VCaP (cell line): ENCODE results near the gene THBS2.
A peak's percentile ranks its signal among the peaks of the same experiment; 100 is the strongest.

Experiments
- H3K27ac ChIP-seq: fragments of 450-650 bp; 2 replicates; pipeline ENCODE4 v1.5.1; 2017
- TF ChIP-seq, protein P1 (sequence below): fragments of 450-650 bp; conservative IDR thresholded peaks from 2 replicates; pipeline ENCODE4 v1.5.1; 2017; ENCODE audit warnings: mild to moderate bottlenecking, moderate library complexity

Gene THBS2

DNA sequence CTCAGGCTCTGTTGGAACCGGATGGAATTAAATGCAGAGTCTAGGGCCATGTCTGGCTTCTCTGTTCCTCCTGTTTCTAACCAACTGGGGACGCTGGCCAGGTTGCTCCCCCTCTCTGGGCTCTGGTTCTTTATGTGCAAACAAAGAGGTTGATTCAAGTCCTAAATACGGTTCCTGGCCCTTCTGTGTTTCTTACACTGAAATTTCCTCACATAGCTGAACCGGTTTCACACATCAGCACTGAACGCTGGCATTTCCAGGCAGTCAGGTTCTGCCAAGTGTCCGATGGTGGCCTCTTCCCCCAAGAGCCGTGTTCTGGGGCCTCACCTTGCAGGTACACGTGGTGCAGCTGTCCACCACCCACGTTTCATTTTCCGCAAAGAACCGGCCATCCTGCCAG is 13.5 kb downstream of the THBS2 start:
- H3K27ac ChIP-seq = peak overlapping the region; percentile 47
- TF ChIP-seq, protein P1, sequence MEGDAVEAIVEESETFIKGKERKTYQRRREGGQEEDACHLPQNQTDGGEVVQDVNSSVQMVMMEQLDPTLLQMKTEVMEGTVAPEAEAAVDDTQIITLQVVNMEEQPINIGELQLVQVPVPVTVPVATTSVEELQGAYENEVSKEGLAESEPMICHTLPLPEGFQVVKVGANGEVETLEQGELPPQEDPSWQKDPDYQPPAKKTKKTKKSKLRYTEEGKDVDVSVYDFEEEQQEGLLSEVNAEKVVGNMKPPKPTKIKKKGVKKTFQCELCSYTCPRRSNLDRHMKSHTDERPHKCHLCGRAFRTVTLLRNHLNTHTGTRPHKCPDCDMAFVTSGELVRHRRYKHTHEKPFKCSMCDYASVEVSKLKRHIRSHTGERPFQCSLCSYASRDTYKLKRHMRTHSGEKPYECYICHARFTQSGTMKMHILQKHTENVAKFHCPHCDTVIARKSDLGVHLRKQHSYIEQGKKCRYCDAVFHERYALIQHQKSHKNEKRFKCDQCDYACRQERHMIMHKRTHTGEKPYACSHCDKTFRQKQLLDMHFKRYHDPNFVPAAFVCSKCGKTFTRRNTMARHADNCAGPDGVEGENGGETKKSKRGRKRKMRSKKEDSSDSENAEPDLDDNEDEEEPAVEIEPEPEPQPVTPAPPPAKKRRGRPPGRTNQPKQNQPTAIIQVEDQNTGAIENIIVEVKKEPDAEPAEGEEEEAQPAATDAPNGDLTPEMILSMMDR = no peak

DNA sequence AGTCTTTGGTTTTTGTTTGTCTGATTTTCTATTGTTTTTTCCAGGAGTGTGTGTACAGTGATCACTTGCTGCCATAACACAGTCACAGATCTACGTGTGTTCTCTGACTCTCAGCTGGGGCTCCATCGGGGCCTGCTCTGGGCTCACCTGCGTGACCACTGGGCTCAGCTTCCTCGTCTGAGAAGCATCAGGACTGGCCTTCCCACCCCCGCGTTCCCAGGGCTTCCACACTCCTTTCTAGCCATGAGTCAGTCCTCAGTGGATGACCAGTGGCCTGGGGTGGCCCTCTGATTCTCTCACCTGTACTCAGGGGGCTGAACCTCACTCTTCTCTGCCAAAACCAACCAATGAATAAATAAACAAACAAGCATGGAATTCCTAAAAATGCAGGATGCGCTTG is 14.5 kb downstream of the THBS2 start:
- TF ChIP-seq, protein P1 = no peak
- no peak overlapping the region for H3K27ac ChIP-seq

DNA sequence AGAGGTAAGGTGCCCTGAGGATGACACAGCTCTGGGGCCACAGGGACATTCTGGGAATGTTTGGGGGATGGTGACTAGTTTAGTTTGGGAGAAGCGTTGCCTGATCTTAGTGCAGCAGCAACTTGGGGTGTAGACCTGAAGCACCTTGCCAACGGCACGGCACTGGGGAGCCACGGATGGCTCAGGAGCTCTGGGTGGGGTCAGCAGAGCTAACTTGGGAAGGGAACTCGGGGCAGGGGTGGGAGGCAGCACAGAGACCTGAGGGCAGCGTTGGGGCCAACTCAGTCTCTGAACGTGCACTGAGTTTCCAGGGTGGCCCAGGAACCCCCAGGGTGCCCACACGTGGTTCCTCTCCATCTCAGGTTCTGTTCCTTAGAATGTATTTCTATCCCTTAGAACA is 14.9 kb downstream of the THBS2 start:
- no peak overlapping the region for H3K27ac ChIP-seq
- TF ChIP-seq, protein P1 = no peak

DNA sequence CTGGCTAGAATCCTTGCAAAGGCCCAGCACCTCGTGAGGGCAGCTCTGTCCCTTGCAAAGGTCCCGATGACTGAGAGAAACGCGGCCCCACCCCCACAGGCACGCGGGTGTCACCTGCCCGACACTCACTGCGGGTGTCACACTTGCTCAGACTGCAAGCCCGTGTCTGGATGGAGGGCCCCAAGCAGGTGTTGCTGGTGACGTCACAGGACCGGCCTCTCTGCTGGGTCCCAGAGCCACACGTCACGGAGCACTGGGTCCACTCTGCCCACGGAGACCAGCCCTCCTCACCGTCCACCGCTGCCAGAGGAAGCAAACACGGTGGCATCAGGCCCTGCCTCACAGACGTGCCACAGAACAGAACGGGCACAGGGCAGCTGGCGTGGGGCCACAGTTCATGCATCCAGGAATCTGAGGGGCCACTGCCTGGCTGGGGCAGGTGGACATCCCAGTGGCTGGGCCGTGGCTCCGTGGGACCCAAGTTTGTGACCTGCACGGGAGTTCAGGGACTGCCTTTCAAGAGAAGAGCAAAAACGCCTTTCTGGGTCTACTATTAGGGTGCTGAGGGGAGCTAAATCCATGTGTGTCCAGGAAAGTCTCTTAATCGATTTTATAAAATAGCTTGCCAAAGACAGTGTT is 16.0 kb downstream of the THBS2 start:
- H3K27ac ChIP-seq = no peak overlapping the region
- TF ChIP-seq, protein P1 = no peak

DNA sequence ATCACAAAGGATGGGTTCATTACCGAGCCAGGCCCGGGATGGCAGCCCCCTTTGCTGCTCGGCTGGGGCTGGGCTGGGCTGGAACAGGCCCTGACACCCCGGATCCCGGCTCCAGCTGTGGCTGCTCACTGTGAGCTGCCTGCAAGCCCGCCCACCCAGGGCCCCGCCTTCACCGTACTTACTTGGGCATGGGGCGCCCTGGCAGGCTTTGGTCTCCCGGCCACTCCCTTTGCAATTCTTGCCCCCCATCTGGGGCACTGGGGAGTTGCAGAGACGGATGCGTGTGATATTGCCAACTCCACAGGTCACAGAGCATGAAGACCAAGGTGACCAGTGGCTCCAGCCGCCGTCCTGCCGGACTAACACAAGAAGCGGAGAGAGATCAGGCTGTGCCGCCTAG is 16.7 kb downstream of the THBS2 start:
- H3K27ac ChIP-seq = no peak overlapping the region
- TF ChIP-seq, protein P1 = no peak

DNA sequence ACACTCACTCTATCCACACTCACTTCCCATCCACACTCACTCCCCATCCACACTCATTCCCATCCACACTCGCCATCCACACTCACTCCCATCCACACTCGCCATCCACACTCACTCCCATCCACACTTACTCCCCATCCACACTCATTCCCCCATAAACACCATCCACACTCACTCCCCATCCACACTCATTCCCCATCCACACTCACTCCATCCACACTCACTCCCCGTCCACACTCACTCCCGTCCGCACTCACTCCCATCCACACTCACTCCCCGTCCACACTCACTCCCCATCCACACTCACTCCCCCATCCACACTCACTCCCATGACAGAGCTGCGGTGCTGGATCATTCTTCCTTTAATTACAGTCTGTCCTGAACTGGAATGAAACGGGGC is 17.1 kb downstream of the THBS2 start:
- TF ChIP-seq, protein P1 = no peak
- H3K27ac ChIP-seq = no peak overlapping the region

DNA sequence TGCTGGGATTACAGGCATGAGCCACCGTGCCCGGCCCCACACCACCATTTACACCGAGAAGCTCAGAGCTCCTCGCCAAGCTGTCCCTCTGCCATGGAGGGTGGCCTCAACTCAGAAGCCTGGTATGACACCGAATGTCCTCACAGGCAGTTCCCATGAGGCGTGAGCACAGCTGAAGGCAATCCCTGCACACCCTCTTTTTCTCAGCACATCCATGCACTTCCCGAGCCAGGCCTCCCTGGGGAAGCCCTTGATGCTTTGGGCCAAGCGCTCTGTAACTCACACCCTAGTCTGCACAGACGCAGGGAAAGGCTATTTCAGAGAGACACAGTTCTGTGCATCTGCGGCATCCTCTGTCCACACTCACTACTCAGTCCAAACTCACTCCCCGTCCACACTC is 18.4 kb downstream of the THBS2 start:
- TF ChIP-seq, protein P1 = no peak
- H3K27ac ChIP-seq = no peak overlapping the region
